NCI-H187 treated with DMSO at 0.1 percent for 48 hours (cell line): ENCODE data around the gene CYTH2.
"Not testable (repeated sequence)": the region's sequence is repeated elsewhere in the genome, so short reads cannot be mapped to it uniquely, and the experiment has no call there.

Source experiments
- DNase-seq: peaks from one replicate; lab custom pipeline; 2025; lab: John Stamatoyannopoulos, UW

Gene CYTH2

GRCh38 chr19:48512504-48513288, 43.5 kb downstream of the CYTH2 start:
- no peak for DNase-seq

GRCh38 chr19:48513289-48514122, 44.3 kb downstream of the CYTH2 start:
- no peak for DNase-seq

GRCh38 chr19:48514123-48514458, 44.9 kb downstream of the CYTH2 start:
- DNase-seq = no peak

- no peak for DNase-seq
Measured at GRCh38 chr19:48516536-48516935, 47.4 kb downstream of the CYTH2 start.

GRCh38 chr19:48518207-48518606, 49.0 kb downstream of the CYTH2 start:
- DNase-seq = no peak

- not testable (repeated sequence) for DNase-seq
Measured at GRCh38 chr19:48519426-48519825, 50.3 kb downstream of the CYTH2 start.

GRCh38 chr19:48520134-48520533, 51.0 kb downstream of the CYTH2 start:
- no peak for DNase-seq

GRCh38 chr19:48524221-48524620, 55.1 kb downstream of the CYTH2 start:
- DNase-seq = no peak

- no peak for DNase-seq
Measured at GRCh38 chr19:48524732-48525131, 55.6 kb downstream of the CYTH2 start.

- no peak for DNase-seq
Measured at GRCh38 chr19:48529156-48529555, 60.0 kb downstream of the CYTH2 start.

GRCh38 chr19:48530066-48530720, 61.0 kb downstream of the CYTH2 start:
- no peak for DNase-seq

- no peak for DNase-seq
Measured at GRCh38 chr19:48530770-48531169, 61.6 kb downstream of the CYTH2 start.
